ENCODE measurements around the gene CHMP1A.
"Not testable (repeated sequence)": the region's sequence is repeated elsewhere in the genome, so short reads cannot be mapped to it uniquely, and the experiment has no call there.

CHMP1A gene

DNA sequence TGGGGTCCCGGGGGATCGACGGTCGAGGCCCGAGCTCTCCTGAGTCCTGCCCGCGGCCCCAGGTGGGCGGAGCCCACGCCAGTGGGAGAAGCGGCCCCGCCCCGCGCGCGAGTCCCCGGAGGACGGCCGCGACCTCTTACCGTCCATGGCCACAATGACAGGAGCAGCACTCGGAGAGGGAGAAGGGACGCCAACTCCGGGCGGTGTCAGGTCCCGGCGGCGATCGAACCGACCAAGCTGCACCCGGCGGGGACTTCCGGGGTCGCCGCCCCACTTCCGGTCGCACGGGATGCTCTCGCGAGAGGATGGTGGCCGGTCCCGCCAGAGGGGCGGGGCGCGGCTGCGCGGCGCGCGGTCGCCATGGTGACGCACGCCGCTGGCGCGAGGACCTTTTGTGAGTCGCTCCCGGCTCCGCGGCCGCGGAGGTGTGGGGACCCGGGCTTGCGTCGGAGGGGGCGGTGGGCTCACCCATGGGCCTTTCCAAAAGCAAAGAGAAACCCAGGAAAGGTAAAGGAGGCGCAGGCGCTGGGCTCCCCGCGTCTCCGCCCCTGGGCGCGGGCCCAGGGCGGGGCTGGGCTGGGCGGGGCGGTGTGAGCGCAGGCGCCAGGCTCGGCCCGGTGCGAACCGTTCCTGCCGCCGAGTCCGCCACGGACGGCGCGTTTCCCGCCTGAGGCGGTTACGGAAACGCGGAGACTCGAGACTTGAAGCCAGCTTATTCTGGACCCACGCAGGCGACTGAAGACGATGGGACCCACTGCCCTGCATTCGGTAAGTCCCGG lies at the start of gene CHMP1A, which contains the start of gene SPATA33:
Gene CHMP1A, minus strand, starts transcription at position 267 of the 779 bp plus-strand sequence. Its CDS starts 120 bp downstream, at position 147.
Gene SPATA33, plus strand, starts transcription at position 395 of the 779 bp plus-strand sequence. Its CDS starts 76 bp downstream, at position 471.
- DNase-seq (ENCODE audit: low read depth in 2 of 2), result peak; percentile 61 to 69

GRCh38 chr16:89706518-89707260 lies 49.2 kb upstream of the CHMP1A start:
- DNase-seq (ENCODE audit: low read depth in 2 of 2), result no peak

- no peak for DNase-seq (ENCODE audit: low read depth in 2 of 2)
Measured at GRCh38 chr16:89705006-89705405, 47.5 kb upstream of the CHMP1A start.

- DNase-seq (ENCODE audit: low read depth in 2 of 2), result no peak
Measured at GRCh38 chr16:89704281-89704680, 46.8 kb upstream of the CHMP1A start.

GRCh38 chr16:89701425-89702406 lies 44.2 kb upstream of the CHMP1A start, which contains the start of gene SPATA2L:
Gene SPATA2L (minus strand): TSS chr16:89701705. CDS start chr16:89701232, 473 bp downstream.
- DNase-seq (ENCODE audit: low read depth in 2 of 2), result peak; percentile 45 to 47

DNA sequence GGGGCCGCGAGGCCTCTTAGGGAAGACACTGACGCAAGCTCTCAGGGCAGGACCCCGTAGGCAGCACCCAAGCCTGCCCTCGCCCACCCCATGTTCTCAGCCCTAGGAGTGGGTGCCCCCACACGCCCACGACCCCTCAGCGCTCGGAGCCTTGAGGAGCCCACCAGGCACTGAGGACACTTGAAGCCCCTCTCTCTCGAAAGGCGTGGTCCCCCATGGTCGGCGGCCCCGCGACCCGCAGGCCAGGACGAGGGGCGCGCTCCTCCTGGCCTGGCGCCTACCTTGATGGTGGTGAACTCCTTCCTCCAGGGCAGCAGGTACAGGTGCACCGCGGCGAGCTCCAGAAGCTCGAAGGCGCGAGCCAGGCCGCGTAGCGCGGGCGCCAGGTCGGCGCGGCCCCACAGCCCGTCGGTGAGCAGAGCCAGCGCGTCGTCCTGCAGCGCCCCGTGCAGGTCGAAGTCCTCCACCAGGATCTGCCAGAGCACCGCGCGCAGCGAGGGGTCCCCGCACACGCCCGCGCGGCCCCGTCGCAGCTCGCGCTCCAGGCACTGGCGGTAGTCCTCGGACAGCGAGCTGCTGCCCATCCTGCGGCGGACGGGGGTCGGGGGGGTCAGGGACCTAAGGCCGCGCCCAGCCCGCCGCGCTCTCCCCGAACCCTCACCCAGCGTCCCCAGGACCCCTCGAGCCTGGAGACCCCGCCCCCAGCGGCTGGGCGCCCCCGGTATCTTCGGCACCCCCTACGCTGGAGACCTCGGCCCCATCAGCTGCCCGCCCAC lies 43.3 kb upstream of the CHMP1A start:
- no peak for DNase-seq (ENCODE audit: low read depth in 2 of 2)

DNA sequence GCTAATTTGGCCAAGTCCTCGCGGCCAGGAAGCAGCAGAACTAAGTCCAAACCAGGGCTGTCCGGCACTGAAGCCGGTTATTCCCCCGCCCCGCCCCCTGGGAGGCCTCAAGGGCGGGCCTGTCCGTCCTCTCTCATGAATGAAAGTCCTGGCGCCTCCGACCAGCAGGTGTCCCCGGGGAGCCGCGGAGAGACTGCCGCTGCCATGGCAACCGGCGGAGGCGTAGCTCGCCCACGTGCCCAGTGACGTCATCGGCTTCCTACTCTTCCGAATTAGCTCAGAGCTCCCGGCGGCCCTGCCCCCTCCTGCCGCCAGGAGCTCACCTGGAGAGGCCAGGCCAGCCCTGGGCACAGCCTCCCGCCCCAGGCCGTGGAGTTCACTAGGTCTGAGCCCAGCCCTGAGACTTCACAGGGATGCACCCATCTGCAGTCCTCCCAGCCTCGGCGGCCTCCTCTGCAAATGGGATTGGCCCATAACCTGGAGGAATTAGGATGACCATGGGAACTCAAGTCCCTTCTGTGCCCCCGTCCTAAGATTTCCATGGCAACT lies 42.7 kb upstream of the CHMP1A start:
- DNase-seq (ENCODE audit: low read depth in 2 of 2), result peak; percentile 88 to 89

DNA sequence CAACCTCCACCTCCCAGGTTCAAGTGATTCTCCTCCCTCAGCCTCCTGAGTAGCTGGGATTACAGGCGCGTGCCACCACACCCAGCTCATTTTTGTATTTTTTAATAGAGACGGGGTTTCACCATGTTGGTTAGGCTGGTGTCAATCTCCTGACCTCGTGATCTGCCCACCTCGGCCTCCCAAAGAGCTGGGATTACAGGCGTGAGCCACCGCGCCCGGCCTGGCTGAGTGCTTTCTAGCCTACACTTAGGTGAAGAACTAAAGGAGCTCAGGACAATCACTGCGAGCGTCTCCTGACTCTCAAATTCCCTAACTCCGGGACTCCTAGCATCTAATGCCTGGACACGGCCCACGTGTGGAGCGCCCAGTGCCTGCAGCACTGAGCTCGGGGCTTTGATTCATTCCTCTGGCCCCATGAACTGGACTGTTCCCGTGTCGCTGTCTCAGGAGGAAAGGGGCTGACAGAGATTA lies 42.2 kb upstream of the CHMP1A start:
- not testable (repeated sequence) for DNase-seq (ENCODE audit: low read depth in 2 of 2)

- not testable (repeated sequence) for DNase-seq (ENCODE audit: low read depth in 2 of 2)
Measured at GRCh38 chr16:89698717-89699116, 41.2 kb upstream of the CHMP1A start.

- DNase-seq (ENCODE audit: low read depth in 2 of 2), result no peak
Measured at GRCh38 chr16:89697616-89698331, 40.3 kb upstream of the CHMP1A start.

GRCh38 chr16:89697161-89697615 lies 39.7 kb upstream of the CHMP1A start:
- DNase-seq (ENCODE audit: low read depth in 2 of 2), result no peak

- no peak for DNase-seq (ENCODE audit: low read depth in 2 of 2)
Measured at GRCh38 chr16:89696670-89697128, 39.2 kb upstream of the CHMP1A start.

DNA sequence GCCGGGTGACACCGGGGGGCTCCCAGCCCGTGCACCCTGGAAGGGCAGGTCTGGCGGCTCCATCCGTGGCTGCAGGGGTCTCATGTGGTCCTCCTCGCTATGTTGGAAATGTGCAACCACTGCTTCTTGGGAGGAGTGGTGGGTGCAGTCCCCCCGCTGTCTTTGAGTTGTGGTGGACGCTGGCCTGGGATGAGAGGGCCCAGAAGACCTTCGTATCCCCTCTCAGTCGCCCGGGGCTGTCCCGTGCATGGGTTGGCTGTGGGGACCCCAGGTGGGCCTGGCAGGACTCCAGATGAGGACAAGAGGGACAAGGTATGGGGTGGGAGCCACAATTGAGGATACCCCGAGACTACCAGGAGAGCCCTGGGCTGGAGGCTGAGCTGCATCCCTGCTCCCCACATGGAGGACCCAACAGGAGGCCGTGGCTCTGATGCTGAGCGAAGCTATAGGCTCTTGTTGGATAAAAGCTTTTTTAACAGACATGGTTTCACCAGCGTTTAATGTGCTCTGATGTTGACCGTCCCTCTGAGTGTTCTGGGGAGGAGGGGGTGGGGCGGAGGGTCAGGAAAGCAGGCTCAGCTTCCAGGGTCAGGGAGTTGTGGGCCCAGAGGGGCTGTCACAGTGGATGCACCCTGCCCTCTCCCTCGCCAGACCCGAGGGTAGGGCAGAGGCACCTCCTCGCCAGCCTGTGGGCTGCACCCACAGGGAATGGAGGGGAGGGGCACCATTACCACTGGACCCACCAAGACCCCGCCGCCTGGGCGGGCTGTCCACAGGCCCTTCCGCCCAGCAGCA lies 38.6 kb upstream of the CHMP1A start:
- no peak for DNase-seq (ENCODE audit: low read depth in 2 of 2)

GRCh38 chr16:89695086-89695874 lies 37.8 kb upstream of the CHMP1A start:
- no peak for DNase-seq (ENCODE audit: low read depth in 2 of 2)

DNA sequence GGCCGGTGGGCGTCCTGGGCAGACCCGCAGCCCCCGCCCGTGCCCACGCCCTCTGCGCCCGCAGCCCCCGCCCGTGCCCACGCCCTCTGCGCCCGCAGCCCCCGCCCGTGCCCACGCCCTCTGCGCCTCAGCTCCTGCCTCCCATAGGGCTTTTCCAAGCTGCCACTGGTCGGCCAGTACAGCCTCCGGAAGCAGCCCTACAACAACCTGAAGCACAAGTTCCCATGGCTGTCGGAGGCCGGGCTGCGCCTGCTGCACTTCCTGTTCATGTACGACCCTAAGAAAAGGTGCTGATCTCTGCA lies 37.2 kb upstream of the CHMP1A start:
- DNase-seq (ENCODE audit: low read depth in 2 of 2), result not testable (repeated sequence)

- DNase-seq (ENCODE audit: low read depth in 2 of 2), result no peak
Measured at GRCh38 chr16:89693931-89694783, 36.6 kb upstream of the CHMP1A start.

- DNase-seq (ENCODE audit: low read depth in 2 of 2), result no peak
Measured at GRCh38 chr16:89693289-89693731, 35.8 kb upstream of the CHMP1A start.
